ENCODE measurements around the gene GARNL3. TPM values are rescaled to one million over a fixed set of nuclear protein-coding genes. Genes with fewer than 3 reads are reported as not detected.

Gene GARNL3
- total and polyA plus RNA-seq, 2 of the 13 experiments (the other 11 are each of a cell fraction or from before 2014, with no cell fraction given) = 3.9 to 11.0 TPM

DNA sequence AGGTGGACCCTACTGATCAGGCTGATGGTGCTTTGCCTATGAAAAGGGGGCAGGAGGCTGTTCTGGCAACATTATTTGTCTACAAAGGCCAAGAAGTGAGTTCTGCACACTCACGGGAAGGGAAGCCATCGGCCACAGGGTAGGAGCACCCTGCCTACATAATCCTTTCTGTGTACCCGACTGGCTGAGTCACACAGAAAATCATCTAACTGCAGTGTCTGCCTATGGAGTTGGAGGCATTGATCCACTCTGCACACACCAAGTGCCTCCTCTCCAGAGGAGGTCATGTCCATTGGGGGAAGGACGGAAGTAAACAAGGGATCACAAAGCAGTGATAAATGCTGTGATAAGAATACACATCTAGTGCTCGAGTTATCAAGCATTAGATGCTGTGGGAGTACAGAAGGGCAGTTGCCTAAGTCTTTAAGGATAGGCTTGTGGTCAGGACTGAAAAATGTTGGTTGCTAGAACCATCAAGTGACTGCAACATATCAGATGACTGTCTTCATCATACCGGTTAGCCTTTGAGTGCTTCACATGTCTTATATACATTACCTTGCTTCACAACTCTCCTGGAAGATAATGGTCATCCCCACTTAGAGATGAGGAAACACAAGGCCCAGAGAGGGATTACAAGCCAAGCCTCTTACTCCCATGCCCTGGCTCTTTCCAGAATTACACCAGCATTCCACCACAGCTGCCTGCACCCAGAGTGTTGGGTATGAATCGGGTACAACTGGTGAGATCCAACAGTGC lies 131.1 kb downstream of the GARNL3 start (continued):
- TF ChIP-seq, protein P1, sequence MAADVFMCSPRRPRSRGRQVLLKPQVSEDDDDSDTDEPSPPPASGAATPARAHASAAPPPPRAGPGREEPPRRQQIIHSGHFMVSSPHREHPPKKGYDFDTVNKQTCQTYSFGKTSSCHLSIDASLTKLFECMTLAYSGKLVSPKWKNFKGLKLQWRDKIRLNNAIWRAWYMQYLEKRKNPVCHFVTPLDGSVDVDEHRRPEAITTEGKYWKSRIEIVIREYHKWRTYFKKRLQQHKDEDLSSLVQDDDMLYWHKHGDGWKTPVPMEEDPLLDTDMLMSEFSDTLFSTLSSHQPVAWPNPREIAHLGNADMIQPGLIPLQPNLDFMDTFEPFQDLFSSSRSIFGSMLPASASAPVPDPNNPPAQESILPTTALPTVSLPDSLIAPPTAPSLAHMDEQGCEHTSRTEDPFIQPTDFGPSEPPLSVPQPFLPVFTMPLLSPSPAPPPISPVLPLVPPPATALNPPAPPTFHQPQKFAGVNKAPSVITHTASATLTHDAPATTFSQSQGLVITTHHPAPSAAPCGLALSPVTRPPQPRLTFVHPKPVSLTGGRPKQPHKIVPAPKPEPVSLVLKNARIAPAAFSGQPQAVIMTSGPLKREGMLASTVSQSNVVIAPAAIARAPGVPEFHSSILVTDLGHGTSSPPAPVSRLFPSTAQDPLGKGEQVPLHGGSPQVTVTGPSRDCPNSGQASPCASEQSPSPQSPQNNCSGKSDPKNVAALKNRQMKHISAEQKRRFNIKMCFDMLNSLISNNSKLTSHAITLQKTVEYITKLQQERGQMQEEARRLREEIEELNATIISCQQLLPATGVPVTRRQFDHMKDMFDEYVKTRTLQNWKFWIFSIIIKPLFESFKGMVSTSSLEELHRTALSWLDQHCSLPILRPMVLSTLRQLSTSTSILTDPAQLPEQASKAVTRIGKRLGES (CRISPR knock-in tag; IDR thresholded peaks at IDR 0.05; ENCODE audit: borderline replicate concordance) = no peak
- TF ChIP-seq POLR2AphosphoS2 (IDR thresholded peaks at IDR 0.05; ENCODE audit: low read depth, low read length) (0 out of 2 replicates have a peak, but pooled peaks have one; percentile 22), ZNF441 (CRISPR knock-in tag; IDR thresholded peaks at IDR 0.05; ENCODE audit: borderline replicate concordance) (peak; percentile 87; the same call in 1 of the 2 replicates), PHF8 (CRISPR knock-in tag; IDR thresholded peaks at IDR 0.05) (no peak), MTF1 (CRISPR knock-in tag; IDR thresholded peaks at IDR 0.05) (no peak), ZFX (CRISPR knock-in tag; IDR thresholded peaks at IDR 0.05; ENCODE audit: low read depth) (peak; percentile 41; the same call in 1 of the 2 replicates), KLF16 (CRISPR knock-in tag; IDR thresholded peaks at IDR 0.05) (peak in 1 of 2 experiments; percentile 64; a peak in 2 of 4 replicates), ZSCAN30 (CRISPR knock-in tag; IDR thresholded peaks at IDR 0.05) (peak; percentile 74; the same call in 1 of the 2 replicates), NCOA2 (CRISPR knock-in tag; IDR thresholded peaks at IDR 0.05) (peak; percentile 63), RARA (CRISPR knock-in tag; IDR thresholded peaks at IDR 0.05) (peak; percentile 92), NFIC (IDR thresholded peaks at IDR 0.05; ENCODE audit: low read length) (0 out of 2 replicates have a peak, but pooled peaks have one; percentile 45), RCOR2 (CRISPR knock-in tag; IDR thresholded peaks at IDR 0.05) (peak; percentile 78), GATAD2A (CRISPR knock-in tag; IDR thresholded peaks at IDR 0.05) (peak; percentile 92), FOSL2 (CRISPR knock-in tag; IDR thresholded peaks at IDR 0.05) (peak; percentile 96), ZMAT3 (CRISPR knock-in tag; conservative IDR thresholded peaks at IDR 0.05) (peak; percentile 45; the same call in 1 of the 2 replicates)
- TF ChIP-seq, protein P2, sequence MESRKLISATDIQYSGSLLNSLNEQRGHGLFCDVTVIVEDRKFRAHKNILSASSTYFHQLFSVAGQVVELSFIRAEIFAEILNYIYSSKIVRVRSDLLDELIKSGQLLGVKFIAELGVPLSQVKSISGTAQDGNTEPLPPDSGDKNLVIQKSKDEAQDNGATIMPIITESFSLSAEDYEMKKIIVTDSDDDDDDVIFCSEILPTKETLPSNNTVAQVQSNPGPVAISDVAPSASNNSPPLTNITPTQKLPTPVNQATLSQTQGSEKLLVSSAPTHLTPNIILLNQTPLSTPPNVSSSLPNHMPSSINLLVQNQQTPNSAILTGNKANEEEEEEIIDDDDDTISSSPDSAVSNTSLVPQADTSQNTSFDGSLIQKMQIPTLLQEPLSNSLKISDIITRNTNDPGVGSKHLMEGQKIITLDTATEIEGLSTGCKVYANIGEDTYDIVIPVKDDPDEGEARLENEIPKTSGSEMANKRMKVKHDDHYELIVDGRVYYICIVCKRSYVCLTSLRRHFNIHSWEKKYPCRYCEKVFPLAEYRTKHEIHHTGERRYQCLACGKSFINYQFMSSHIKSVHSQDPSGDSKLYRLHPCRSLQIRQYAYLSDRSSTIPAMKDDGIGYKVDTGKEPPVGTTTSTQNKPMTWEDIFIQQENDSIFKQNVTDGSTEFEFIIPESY (CRISPR knock-in tag; IDR thresholded peaks at IDR 0.05) = 0 out of 2 replicates have a peak, but pooled peaks have one; percentile 14
- TF ChIP-seq, protein P3, sequence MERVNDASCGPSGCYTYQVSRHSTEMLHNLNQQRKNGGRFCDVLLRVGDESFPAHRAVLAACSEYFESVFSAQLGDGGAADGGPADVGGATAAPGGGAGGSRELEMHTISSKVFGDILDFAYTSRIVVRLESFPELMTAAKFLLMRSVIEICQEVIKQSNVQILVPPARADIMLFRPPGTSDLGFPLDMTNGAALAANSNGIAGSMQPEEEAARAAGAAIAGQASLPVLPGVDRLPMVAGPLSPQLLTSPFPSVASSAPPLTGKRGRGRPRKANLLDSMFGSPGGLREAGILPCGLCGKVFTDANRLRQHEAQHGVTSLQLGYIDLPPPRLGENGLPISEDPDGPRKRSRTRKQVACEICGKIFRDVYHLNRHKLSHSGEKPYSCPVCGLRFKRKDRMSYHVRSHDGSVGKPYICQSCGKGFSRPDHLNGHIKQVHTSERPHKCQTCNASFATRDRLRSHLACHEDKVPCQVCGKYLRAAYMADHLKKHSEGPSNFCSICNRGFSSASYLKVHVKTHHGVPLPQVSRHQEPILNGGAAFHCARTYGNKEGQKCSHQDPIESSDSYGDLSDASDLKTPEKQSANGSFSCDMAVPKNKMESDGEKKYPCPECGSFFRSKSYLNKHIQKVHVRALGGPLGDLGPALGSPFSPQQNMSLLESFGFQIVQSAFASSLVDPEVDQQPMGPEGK (CRISPR knock-in tag; IDR thresholded peaks at IDR 0.05) = peak; percentile 21; the same call in 1 of the 2 replicates
- TF ChIP-seq, protein P4, sequence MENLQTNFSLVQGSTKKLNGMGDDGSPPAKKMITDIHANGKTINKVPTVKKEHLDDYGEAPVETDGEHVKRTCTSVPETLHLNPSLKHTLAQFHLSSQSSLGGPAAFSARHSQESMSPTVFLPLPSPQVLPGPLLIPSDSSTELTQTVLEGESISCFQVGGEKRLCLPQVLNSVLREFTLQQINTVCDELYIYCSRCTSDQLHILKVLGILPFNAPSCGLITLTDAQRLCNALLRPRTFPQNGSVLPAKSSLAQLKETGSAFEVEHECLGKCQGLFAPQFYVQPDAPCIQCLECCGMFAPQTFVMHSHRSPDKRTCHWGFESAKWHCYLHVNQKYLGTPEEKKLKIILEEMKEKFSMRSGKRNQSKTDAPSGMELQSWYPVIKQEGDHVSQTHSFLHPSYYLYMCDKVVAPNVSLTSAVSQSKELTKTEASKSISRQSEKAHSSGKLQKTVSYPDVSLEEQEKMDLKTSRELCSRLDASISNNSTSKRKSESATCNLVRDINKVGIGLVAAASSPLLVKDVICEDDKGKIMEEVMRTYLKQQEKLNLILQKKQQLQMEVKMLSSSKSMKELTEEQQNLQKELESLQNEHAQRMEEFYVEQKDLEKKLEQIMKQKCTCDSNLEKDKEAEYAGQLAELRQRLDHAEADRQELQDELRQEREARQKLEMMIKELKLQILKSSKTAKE (CRISPR knock-in tag; IDR thresholded peaks at IDR 0.05; ENCODE audit: borderline replicate concordance) = 0 out of 2 replicates have a peak, but pooled peaks have one; percentile 32
- TF ChIP-seq, protein P5, sequence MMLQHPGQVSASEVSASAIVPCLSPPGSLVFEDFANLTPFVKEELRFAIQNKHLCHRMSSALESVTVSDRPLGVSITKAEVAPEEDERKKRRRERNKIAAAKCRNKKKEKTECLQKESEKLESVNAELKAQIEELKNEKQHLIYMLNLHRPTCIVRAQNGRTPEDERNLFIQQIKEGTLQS (CRISPR knock-in tag; IDR thresholded peaks at IDR 0.05) = peak; percentile 60; the same call in 1 of the 2 replicates
